Activated CD4-positive, alpha-beta memory T cell treated with anti-CD3 and anti-CD28 coated beads for 36 hours (primary cell): Measurements from ENCODE around the gene AGAP5. TPM values are rescaled to one million over a fixed set of nuclear protein-coding genes. Genes with fewer than 3 reads are reported as not detected.
"Not testable (repeated sequence)": the region's sequence is repeated elsewhere in the genome, so short reads cannot be mapped to it uniquely, and the experiment has no call there.

ENCODE experiments used
- CTCF ChIA-PET: fragments of 350-600 bp; sonication (Branson Sonifier 250); formaldehyde crosslinking; loops from one replicate; lab custom pipeline; 2021; ENCODE audit warnings: antibody characterized with exemption, inconsistent platforms; lab: Charles Lee
- POLR2A ChIA-PET: fragments of 350-600 bp; sonication (Branson Sonifier 250); formaldehyde crosslinking; loops from one replicate; lab custom pipeline; 2021; ENCODE audit warnings: antibody characterized with exemption; lab: Charles Lee
- DNase-seq: peaks from one replicate; pipeline ENCODE4 v3.0.0-alpha.2; 2020
- H3K27ac Mint-ChIP-seq: one replicate; pipeline ENCODE4 v1.8.0; 2021; ENCODE audit warnings: mixed read lengths
- H3K27me3 Mint-ChIP-seq: one replicate; pipeline ENCODE4 v1.8.0; 2021; ENCODE audit warnings: mixed read lengths
- H3K36me3 Mint-ChIP-seq: one replicate; pipeline ENCODE4 v1.8.0; 2021; ENCODE audit warnings: mixed read lengths
- H3K4me1 Mint-ChIP-seq: one replicate; pipeline ENCODE4 v1.8.0; 2021; ENCODE audit warnings: low read depth, mixed read lengths
- H3K4me3 Mint-ChIP-seq: one replicate; pipeline ENCODE4 v1.8.0; 2021; ENCODE audit warnings: mild to moderate bottlenecking, mixed read lengths
- H3K9me3 Mint-ChIP-seq: one replicate; pipeline ENCODE4 v1.8.0; 2021; ENCODE audit warnings: mixed read lengths
- intact Hi-C: fragments of 100-400 bp; cut with micrococcal nuclease; formaldehyde crosslinking; loops from one replicate; pipeline ENCODE4 v1.15.1; 2023
- total RNA-seq, 2 experiments: library from RNA; stranded (reverse); gene quantifications; one replicate each; pipeline ENCODE4 v1.2.3, GENCODE V29; 2021

AGAP5 gene
- total RNA-seq, 2 experiments from 2014 or later = 7.1 to 7.7 TPM

DNA sequence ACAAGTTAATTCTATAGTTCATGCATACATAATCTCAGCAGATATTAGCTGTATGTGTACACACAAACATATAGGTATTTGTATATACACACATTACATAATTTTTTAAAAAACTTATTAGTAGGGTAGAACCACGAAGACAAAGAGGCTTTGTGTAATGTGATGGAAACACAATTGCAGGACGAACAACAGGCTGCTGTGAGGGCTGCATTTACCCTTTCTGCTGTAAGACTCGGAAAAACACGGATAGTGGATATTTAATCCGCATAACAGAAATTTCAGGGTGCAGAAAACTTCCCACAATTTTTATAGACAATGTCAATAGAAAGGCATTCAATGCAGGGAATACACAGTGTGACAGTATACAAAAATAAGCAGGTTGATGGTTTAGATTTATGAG, 13.8 kb upstream of the AGAP5 start:
- POLR2A ChIA-PET, H3K4me3 Mint-ChIP-seq, H3K27ac Mint-ChIP-seq, H3K9me3 Mint-ChIP-seq, intact Hi-C loops, CTCF ChIA-PET, H3K4me1 Mint-ChIP-seq, H3K27me3 Mint-ChIP-seq, DNase-seq: not testable (repeated sequence)
- H3K36me3 Mint-ChIP-seq = peaks cover 14% of the 10 kb centered on the region

DNA sequence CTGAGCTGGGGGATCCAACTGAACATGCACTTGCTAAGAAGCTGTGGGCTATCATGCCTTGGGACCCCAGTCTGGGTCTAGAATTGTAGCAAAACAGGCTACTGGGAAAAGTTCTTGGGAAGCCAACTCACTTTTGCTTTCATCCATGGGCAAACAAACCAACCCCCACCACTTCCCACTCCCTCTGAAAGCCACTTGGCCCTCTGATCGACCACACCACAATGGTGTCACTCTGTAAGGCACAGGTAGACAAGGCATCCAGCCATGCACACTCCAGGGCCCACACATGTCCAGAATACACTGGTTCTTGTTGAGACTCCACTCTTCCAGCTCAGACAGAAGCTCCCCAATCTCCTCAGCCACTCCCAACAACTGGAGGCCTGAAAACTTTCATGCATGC, 10.2 kb upstream of the AGAP5 start:
- intact Hi-C loops, H3K27ac Mint-ChIP-seq, DNase-seq, H3K27me3 Mint-ChIP-seq, H3K9me3 Mint-ChIP-seq, H3K4me3 Mint-ChIP-seq, POLR2A ChIA-PET, CTCF ChIA-PET: not testable (repeated sequence)
- Mint-ChIP-seq H3K4me1 (peaks cover 14% of the 10 kb centered on the region), H3K36me3 (peaks cover 14% of the 10 kb centered on the region)

DNA sequence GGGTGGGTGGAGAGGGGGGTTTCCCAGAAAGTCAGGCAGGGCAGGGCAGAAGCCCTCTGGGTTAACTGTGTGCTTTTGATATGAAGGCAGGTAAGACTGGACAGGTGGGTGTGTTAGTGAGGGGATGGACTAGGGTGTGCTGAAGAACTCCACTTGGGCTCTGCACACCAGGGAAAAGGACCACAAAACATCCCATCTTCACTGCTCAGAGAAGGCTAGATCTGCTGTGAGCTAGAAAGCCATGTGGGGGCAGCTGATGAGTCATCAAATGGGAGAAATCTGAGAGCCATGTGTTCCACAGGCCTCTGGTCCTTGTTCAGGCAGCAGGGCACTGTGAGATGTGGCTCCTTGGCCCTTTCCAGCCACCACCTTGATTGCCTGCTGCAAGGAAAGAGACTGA, 9.7 kb upstream of the AGAP5 start:
- DNase-seq, POLR2A ChIA-PET, CTCF ChIA-PET, H3K9me3 Mint-ChIP-seq, H3K4me3 Mint-ChIP-seq, intact Hi-C loops, H3K27me3 Mint-ChIP-seq, H3K27ac Mint-ChIP-seq: not testable (repeated sequence)
- H3K4me1 Mint-ChIP-seq = peaks cover 15% of the 10 kb centered on the region
- H3K36me3 Mint-ChIP-seq = peaks cover 11% of the 10 kb centered on the region

DNA sequence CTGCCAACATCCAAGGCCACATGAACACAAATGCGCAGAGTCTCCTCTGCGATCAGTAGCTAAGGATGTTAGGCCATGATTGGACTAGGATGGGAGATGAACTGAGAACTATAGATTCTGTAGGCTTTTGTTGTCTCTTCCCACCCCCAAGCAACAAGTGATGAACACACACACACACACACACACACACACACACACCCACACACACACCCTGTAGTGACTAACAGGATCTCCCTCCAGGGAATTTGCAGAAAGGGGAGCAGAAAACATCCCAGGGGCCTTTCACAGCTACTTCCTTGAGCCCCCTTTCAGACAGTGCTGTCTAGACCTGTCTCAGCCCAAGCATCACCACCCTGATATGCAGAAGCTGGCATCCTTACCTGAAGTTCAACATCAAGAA, 8.6 kb upstream of the AGAP5 start:
- H3K27me3 Mint-ChIP-seq, intact Hi-C loops, POLR2A ChIA-PET, CTCF ChIA-PET, DNase-seq, H3K9me3 Mint-ChIP-seq, H3K4me3 Mint-ChIP-seq, H3K27ac Mint-ChIP-seq: not testable (repeated sequence)
- Mint-ChIP-seq H3K4me1 (peaks cover 18% of the 10 kb centered on the region), H3K36me3 (peaks cover 15% of the 10 kb centered on the region)

DNA sequence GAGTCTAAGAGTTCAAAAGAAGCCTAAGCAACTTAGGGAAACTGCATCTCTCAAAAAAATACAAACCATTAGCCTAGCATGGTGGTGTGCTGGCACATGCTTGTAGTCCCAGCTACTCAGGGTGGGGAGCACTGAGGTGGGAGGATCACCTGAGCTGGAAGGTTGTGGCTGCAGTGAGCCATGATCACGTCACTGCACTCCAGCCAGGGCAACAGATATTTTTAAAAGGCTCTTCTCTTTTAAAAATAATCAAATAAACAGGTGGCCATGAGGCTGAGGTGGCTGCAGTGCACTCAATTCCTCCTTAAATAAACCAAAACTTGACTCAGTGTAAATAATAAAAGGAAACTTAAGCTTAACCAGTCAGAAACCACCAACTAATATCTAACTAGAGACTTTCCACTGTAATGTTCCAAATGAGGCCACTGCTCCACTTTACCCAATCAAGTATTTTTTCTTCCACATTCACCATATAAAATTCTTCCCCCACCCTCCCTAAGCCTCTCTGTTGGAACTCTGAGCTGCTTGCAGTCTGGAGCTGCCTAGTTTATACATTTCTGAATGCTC, 7.7 kb upstream of the AGAP5 start:
- H3K27ac Mint-ChIP-seq, POLR2A ChIA-PET, intact Hi-C loops, H3K9me3 Mint-ChIP-seq, H3K4me3 Mint-ChIP-seq, CTCF ChIA-PET, DNase-seq, H3K27me3 Mint-ChIP-seq: not testable (repeated sequence)
- peaks cover 18% of the 10 kb centered on the region for H3K4me1 Mint-ChIP-seq
- H3K36me3 Mint-ChIP-seq = peaks cover 15% of the 10 kb centered on the region

DNA sequence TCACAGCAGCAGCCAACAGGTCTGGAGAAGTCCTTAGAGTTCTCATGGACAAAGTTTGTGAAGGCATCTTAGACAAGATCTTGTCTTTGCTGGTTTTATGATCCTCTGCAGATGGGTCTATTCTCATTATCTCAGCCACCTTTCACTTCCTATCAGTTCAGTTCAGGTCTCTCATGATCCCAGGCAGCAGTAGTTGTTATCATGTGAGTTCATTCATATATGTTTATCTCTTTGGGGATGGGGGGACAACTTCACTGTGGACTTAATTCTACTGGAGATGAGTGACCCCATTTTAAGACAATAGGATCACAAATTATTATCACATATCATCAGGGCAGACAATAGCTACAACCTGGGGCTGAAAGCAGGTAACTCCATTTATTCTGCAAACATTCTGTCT, 6.0 kb upstream of the AGAP5 start:
- H3K4me3 Mint-ChIP-seq, DNase-seq, H3K27ac Mint-ChIP-seq, H3K27me3 Mint-ChIP-seq, POLR2A ChIA-PET, CTCF ChIA-PET, intact Hi-C loops, H3K9me3 Mint-ChIP-seq: not testable (repeated sequence)
- peaks cover 18% of the 10 kb centered on the region for H3K4me1 Mint-ChIP-seq
- peaks cover 16% of the 10 kb centered on the region for H3K36me3 Mint-ChIP-seq

DNA sequence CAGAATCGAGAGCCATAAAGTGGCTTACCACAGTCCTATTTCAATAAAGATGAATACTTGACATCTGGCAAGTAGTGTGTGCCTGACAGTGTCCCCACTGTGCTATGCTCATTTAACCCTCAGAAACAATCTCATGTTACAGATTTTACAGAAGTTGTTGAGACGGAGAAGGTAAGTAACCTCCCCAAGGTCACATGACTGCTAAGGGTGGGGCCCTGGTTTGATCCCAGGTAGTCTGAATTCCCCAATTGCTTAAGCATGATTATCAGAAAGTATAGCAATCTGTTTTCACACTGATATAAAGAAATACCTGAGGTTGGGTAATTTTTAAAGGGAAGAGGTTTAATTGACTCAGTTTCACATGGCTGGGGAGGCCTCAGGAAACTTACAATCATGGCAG, 910 bp upstream of the AGAP5 start:
- H3K36me3 Mint-ChIP-seq = peaks cover 12% of the 10 kb centered on the region
- intact Hi-C loops, H3K27ac Mint-ChIP-seq, H3K4me1 Mint-ChIP-seq, CTCF ChIA-PET, H3K4me3 Mint-ChIP-seq, POLR2A ChIA-PET, H3K9me3 Mint-ChIP-seq, H3K27me3 Mint-ChIP-seq, DNase-seq: not testable (repeated sequence)

DNA sequence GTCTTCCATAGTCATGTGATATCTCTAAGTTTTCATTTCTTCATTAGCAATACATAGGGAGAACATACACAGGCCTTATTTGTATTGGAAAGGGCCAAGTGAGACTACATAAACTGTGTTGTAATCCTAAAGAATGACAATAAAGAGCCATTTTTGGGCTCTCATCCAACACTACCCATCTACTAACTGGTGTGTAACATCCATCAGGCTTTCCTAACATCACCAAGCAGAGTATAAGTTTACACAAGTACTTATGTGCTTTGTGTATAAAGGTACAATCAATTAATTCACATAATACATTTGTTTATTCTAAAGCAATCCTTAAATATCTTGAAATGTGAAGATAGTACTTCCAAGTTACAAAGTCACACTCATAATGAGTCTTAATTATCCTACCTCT, 2.6 kb downstream of the AGAP5 start:
- intact Hi-C loops, H3K9me3 Mint-ChIP-seq, CTCF ChIA-PET, H3K27me3 Mint-ChIP-seq, H3K36me3 Mint-ChIP-seq, POLR2A ChIA-PET, H3K4me3 Mint-ChIP-seq, H3K27ac Mint-ChIP-seq, DNase-seq, H3K4me1 Mint-ChIP-seq: not testable (repeated sequence)

DNA sequence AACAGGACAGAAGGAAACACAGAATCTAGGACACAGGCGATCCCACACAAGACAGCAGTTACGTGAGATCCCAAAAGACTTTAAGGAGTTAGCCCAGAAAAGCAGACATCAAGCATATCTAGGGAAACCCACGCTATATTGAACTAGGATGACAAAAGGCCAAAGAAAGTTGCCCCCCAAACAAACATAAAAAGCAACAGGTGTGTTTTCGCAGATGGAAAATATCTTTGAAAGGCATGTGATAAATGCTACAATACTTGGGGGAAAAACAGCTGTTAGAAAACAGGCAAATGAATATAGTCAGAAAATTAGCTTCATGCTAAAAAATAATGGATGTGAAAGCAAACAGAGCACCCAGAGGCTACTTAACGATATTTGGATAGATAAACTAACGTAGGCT, 7.2 kb downstream of the AGAP5 start:
- H3K36me3 Mint-ChIP-seq, H3K4me3 Mint-ChIP-seq, intact Hi-C loops, H3K27me3 Mint-ChIP-seq, DNase-seq, CTCF ChIA-PET, H3K9me3 Mint-ChIP-seq, H3K4me1 Mint-ChIP-seq, POLR2A ChIA-PET, H3K27ac Mint-ChIP-seq: not testable (repeated sequence)

DNA sequence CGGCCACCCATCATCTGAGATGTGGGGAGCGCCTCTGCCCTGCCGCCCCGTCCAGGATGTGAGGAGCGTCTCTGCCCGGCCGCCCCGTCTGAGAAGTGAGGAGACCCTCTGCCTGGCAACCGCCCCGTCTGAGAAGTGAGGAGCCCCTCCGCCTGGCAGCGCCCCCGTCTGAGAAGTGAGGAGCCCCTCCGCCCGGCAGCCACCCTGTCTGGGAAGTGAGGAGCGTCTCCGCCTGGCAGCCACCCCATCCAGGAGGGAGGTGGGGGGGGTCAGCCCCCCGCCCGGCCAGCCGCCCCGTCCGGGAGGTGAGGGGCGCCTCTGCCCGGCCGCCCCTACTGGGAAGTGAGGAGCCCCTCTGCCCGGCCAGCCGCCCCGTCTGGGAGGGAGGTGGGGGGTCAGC, 8.3 kb downstream of the AGAP5 start:
- H3K4me1 Mint-ChIP-seq, H3K36me3 Mint-ChIP-seq, H3K9me3 Mint-ChIP-seq, DNase-seq, intact Hi-C loops, CTCF ChIA-PET, H3K27ac Mint-ChIP-seq, H3K27me3 Mint-ChIP-seq, POLR2A ChIA-PET, H3K4me3 Mint-ChIP-seq: not testable (repeated sequence)

DNA sequence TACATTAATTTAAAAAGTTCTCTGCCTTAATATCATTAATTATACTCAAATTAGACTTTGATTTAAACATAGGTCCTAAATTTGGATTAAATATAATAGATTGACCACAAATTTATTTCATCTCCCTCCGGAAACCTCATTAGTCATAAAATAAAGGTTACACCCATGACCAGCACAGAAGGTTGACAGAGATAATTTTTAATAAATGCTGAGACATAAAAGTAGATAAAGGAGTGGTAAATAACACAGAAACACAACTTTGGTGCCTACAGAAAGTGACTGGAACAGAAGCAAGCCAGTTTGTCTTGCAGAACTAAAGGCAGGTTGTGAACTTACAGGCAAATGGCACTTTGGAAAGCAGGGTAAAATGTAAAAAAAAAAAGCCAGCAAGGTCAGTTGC, 10.3 kb downstream of the AGAP5 start:
- H3K4me3 Mint-ChIP-seq, DNase-seq, CTCF ChIA-PET, H3K4me1 Mint-ChIP-seq, POLR2A ChIA-PET, H3K27ac Mint-ChIP-seq, H3K9me3 Mint-ChIP-seq, H3K27me3 Mint-ChIP-seq, intact Hi-C loops, H3K36me3 Mint-ChIP-seq: not testable (repeated sequence)

DNA sequence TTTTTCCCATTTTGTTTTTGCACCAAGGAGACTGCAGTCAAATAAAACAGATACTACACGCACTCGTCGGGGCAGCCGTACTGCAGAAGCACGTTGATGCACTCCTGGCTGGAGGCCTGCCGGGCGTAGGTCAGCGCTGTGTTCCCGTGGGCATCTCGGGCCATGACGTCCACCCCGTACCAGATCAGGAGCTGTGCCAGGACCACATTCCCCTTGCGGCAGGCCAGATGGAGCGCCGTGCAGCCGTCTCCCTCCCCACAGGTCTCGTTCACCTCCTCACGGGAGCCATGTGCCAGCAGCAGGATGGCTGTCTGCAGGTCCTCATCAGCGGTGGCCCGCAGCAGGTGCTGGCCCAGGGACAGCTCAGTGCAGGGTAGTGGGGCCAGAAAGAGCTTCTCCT, 23.4 kb downstream of the AGAP5 start:
- H3K9me3 Mint-ChIP-seq, H3K36me3 Mint-ChIP-seq, H3K4me3 Mint-ChIP-seq, CTCF ChIA-PET, H3K27ac Mint-ChIP-seq, POLR2A ChIA-PET, H3K27me3 Mint-ChIP-seq, DNase-seq, H3K4me1 Mint-ChIP-seq, intact Hi-C loops: not testable (repeated sequence)

DNA sequence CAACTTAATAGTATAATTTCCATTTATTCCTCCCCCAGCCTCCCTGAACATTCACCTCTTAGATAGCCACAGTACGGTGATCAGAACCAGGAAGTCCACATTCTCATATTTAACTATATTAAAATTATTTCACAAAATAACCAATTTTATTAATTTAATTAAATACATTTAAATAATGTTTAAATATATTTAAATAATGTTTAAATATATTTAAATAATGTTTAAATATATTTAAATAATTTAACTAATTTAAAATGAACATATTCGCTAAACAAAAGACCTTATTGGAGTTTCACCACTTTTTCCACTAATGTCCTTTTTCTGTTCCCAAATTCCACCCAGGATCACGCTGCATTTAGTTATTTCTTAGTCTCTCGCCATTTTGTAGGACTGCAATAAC, 29.5 kb downstream of the AGAP5 start:
- H3K4me1 Mint-ChIP-seq, intact Hi-C loops, H3K27me3 Mint-ChIP-seq, H3K36me3 Mint-ChIP-seq, H3K27ac Mint-ChIP-seq, H3K9me3 Mint-ChIP-seq, CTCF ChIA-PET, POLR2A ChIA-PET, H3K4me3 Mint-ChIP-seq, DNase-seq: not testable (repeated sequence)
